ENCODE data around the gene MYO1B. TPM values are rescaled to one million over a fixed set of nuclear protein-coding genes. Genes with fewer than 3 reads are reported as not detected.

Gene MYO1B
- total RNA-seq, 1 experiment from 2014 or later: 93.0 TPM

DNA sequence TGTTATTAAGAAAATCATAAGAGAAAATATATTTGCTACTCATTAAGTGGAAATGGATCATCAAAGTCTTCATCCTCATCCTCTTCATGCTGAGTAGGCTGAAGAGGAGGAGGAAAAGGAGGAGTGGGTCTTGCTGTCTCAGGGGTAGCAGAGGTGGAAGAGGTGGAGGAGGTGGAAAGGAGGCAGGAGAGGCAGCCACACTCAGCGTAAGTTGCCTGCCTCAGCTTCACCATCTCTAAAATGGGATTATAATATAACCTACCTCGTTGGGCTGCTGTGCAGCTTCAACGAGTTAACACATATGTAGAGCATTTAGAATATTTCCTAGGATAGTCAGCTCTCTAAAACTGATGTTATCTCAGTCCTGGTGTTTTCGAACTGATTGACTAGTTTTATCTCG is 4.3 kb upstream of the MYO1B start:
- H3K4me1 ChIP-seq (ENCODE audit: insufficient read depth, low read length): 0 out of 2 replicates have a peak, but pooled peaks cover 7% of the 10 kb centered on the region
- H3K9me2 ChIP-seq (replicated peaks; ENCODE audit: low read length): no peaks in the 10 kb centered on the region
- no peaks in the 10 kb centered on the region for H3K36me3 ChIP-seq (ENCODE audit: low read depth, low read length)
- H3K4me3 ChIP-seq (ENCODE audit: low read length): no peak overlapping the region
- intact Hi-C loops (cut with micrococcal nuclease): no loop called here
- H3K79me2 ChIP-seq (ENCODE audit: low read length): peaks cover 5% of the 10 kb centered on the region
- no peaks in the 10 kb centered on the region for H3K9me3 ChIP-seq (ENCODE audit: low read length)
- H3K27ac ChIP-seq (ENCODE audit: low read length): no peak overlapping the region
- no peaks in the 10 kb centered on the region for H3K27me3 ChIP-seq (ENCODE audit: low read length)
- POLR2A ChIA-PET (ENCODE audit: unreplicated experiment): no interaction called here
- ATAC-seq: no peak
- no TSS peak for BruUV-seq (replicated peaks)
- no peak for DNase-seq
- H3F3A ChIP-seq (ENCODE audit: low read length, unreplicated experiment): no peaks in the 10 kb centered on the region
- no peak overlapping the region for H3K9ac ChIP-seq (ENCODE audit: low read length)
- H4K20me1 ChIP-seq (ENCODE audit: low read length): no peaks in the 10 kb centered on the region
- TF ChIP-seq, protein P1, sequence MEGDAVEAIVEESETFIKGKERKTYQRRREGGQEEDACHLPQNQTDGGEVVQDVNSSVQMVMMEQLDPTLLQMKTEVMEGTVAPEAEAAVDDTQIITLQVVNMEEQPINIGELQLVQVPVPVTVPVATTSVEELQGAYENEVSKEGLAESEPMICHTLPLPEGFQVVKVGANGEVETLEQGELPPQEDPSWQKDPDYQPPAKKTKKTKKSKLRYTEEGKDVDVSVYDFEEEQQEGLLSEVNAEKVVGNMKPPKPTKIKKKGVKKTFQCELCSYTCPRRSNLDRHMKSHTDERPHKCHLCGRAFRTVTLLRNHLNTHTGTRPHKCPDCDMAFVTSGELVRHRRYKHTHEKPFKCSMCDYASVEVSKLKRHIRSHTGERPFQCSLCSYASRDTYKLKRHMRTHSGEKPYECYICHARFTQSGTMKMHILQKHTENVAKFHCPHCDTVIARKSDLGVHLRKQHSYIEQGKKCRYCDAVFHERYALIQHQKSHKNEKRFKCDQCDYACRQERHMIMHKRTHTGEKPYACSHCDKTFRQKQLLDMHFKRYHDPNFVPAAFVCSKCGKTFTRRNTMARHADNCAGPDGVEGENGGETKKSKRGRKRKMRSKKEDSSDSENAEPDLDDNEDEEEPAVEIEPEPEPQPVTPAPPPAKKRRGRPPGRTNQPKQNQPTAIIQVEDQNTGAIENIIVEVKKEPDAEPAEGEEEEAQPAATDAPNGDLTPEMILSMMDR (conservative IDR thresholded peaks at IDR 0.05; ENCODE audit: low read depth, low read length): no peak
- TF ChIP-seq EZH2 (IDR thresholded peaks at IDR 0.05; ENCODE audit: low read length, unreplicated experiment) (no peak), EZH2phosphoT487 (IDR thresholded peaks at IDR 0.05; ENCODE audit: borderline replicate concordance, low read length) (no peak)
- no peak overlapping the region for H3K4me2 ChIP-seq (ENCODE audit: low read length)
- H2AFZ ChIP-seq (ENCODE audit: low read length): no peak overlapping the region
- CTCF ChIA-PET: no interaction called here

DNA sequence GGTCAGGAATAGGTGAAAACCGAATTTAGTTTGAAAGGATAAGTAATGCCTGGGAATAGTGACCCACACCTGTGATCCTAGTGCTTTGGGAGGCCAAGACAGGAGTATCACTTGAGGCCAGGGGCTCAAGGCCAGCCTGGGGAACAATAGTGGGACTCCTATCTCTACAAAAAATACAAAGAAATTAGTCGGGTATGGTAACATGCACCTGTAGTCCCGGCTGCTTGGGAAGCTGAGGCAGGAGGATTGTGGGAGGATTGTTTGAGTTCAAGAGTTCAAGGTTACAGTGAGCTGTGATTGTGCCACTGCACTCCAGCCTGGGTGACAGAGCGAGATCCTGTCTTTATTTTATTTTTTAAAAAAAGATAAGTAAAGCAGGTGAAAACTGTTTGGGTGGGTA is 3.8 kb upstream of the MYO1B start:
- BruUV-seq (replicated peaks): no TSS peak
- Histone ChIP-seq H3K9me2 (replicated peaks; ENCODE audit: low read length) (no peaks in the 10 kb centered on the region), H3K4me1 (ENCODE audit: insufficient read depth, low read length) (0 out of 2 replicates have a peak, but pooled peaks cover 7% of the 10 kb centered on the region), H3K27me3 (ENCODE audit: low read length) (no peaks in the 10 kb centered on the region), H3K36me3 (ENCODE audit: low read depth, low read length) (no peaks in the 10 kb centered on the region), H3F3A (ENCODE audit: low read length, unreplicated experiment) (no peaks in the 10 kb centered on the region), H3K4me2 (ENCODE audit: low read length) (no peak overlapping the region), H3K79me2 (ENCODE audit: low read length) (peaks cover 11% of the 10 kb centered on the region), H3K4me3 (ENCODE audit: low read length) (no peak overlapping the region), H4K20me1 (ENCODE audit: low read length) (no peaks in the 10 kb centered on the region), H3K27ac (ENCODE audit: low read length) (no peak overlapping the region), H2AFZ (ENCODE audit: low read length) (no peak overlapping the region), H3K9me3 (ENCODE audit: low read length) (no peaks in the 10 kb centered on the region), H3K9ac (ENCODE audit: low read length) (no peak overlapping the region)
- ATAC-seq (no peak), DNase-seq (no peak)
- POLR2A ChIA-PET (ENCODE audit: unreplicated experiment): no interaction called here
- TF ChIP-seq EZH2 (IDR thresholded peaks at IDR 0.05; ENCODE audit: low read length, unreplicated experiment) (no peak), EZH2phosphoT487 (IDR thresholded peaks at IDR 0.05; ENCODE audit: borderline replicate concordance, low read length) (no peak)
- TF ChIP-seq, protein P1 (conservative IDR thresholded peaks at IDR 0.05; ENCODE audit: low read depth, low read length): no peak
- CTCF ChIA-PET: no interaction called here
- intact Hi-C loops (cut with micrococcal nuclease): no loop called here

DNA sequence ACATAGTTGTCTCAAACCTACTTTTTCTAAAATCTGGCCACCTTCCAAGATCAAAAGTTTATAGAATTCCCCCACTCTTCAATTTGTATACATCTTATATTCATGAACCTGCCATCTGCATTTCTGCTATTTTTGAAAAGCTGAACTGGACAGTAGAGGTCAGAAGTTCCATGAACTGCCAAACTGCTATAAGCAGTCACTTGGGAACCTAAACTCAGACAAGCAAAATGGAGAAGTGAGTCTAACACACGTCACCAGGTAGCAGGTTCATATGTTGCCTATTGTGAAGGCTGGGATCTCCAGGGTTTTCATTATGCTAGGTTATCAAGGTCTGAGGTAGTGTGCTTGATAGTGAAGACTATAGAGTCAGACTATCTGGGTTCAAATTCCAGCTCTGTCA is 2.0 kb upstream of the MYO1B start:
- Histone ChIP-seq H2AFZ (ENCODE audit: low read length) (no peak overlapping the region), H3K27ac (ENCODE audit: low read length) (no peak overlapping the region), H3K36me3 (ENCODE audit: low read depth, low read length) (no peaks in the 10 kb centered on the region), H3K4me2 (ENCODE audit: low read length) (no peak overlapping the region), H3K4me3 (ENCODE audit: low read length) (no peak overlapping the region), H3K9me3 (ENCODE audit: low read length) (no peaks in the 10 kb centered on the region), H3K79me2 (ENCODE audit: low read length) (peaks cover 28% of the 10 kb centered on the region), H3K4me1 (ENCODE audit: insufficient read depth, low read length) (peaks cover 22% of the 10 kb centered on the region), H4K20me1 (ENCODE audit: low read length) (peaks cover 12% of the 10 kb centered on the region), H3K9me2 (replicated peaks; ENCODE audit: low read length) (no peaks in the 10 kb centered on the region), H3F3A (ENCODE audit: low read length, unreplicated experiment) (peaks cover 6% of the 10 kb centered on the region), H3K9ac (ENCODE audit: low read length) (no peak overlapping the region), H3K27me3 (ENCODE audit: low read length) (no peaks in the 10 kb centered on the region)
- DNase-seq (no peak), ATAC-seq (no peak)
- ChIA-PET POLR2A (ENCODE audit: unreplicated experiment) (no interaction called here), CTCF (no interaction called here)
- TF ChIP-seq EZH2 (IDR thresholded peaks at IDR 0.05; ENCODE audit: low read length, unreplicated experiment) (no peak), EZH2phosphoT487 (IDR thresholded peaks at IDR 0.05; ENCODE audit: borderline replicate concordance, low read length) (no peak)
- TF ChIP-seq, protein P1 (conservative IDR thresholded peaks at IDR 0.05; ENCODE audit: low read depth, low read length): no peak
- no TSS peak for BruUV-seq (replicated peaks)
- intact Hi-C loops (cut with micrococcal nuclease): no loop called here

Data from PC-3 (cell line).